Measurements from ENCODE around the gene CCR8.

The CCR8 gene

GRCh38 chr3:39323494-39323893, 6.0 kb upstream of the CCR8 start:
- no peaks in the 10 kb centered on the region for H3K9me3 Mint-ChIP-seq
- no peaks in the 10 kb centered on the region for H3K4me1 Mint-ChIP-seq (ENCODE audit: low read depth)
- no peaks in the 10 kb centered on the region for H3K36me3 Mint-ChIP-seq (ENCODE audit: low read depth)
- no peak overlapping the region for H3K4me3 Mint-ChIP-seq
- intact Hi-C loops (cut with micrococcal nuclease) = no loop called here
- no peaks in the 10 kb centered on the region for H3K27me3 Mint-ChIP-seq
- H3K27ac Mint-ChIP-seq = no peak overlapping the region

GRCh38 chr3:39325236-39325635, 4.3 kb upstream of the CCR8 start:
- no peaks in the 10 kb centered on the region for H3K36me3 Mint-ChIP-seq (ENCODE audit: low read depth)
- intact Hi-C loops (cut with micrococcal nuclease) = no loop called here
- no peaks in the 10 kb centered on the region for H3K4me1 Mint-ChIP-seq (ENCODE audit: low read depth)
- no peak overlapping the region for H3K27ac Mint-ChIP-seq
- H3K27me3 Mint-ChIP-seq = no peaks in the 10 kb centered on the region
- no peaks in the 10 kb centered on the region for H3K9me3 Mint-ChIP-seq
- no peak overlapping the region for H3K4me3 Mint-ChIP-seq

GRCh38 chr3:39327053-39327745, 2.3 kb upstream of the CCR8 start:
- no peak overlapping the region for H3K27ac Mint-ChIP-seq
- H3K36me3 Mint-ChIP-seq (ENCODE audit: low read depth) = no peaks in the 10 kb centered on the region
- no peaks in the 10 kb centered on the region for H3K27me3 Mint-ChIP-seq
- H3K4me3 Mint-ChIP-seq = no peak overlapping the region
- H3K4me1 Mint-ChIP-seq (ENCODE audit: low read depth) = no peaks in the 10 kb centered on the region
- intact Hi-C loops (cut with micrococcal nuclease) = no loop called here
- no peaks in the 10 kb centered on the region for H3K9me3 Mint-ChIP-seq

GRCh38 chr3:39327746-39328349, 1.7 kb upstream of the CCR8 start:
- Mint-ChIP-seq H3K9me3 (no peaks in the 10 kb centered on the region), H3K27me3 (no peaks in the 10 kb centered on the region), H3K4me1 (ENCODE audit: low read depth) (no peaks in the 10 kb centered on the region), H3K27ac (no peak overlapping the region), H3K4me3 (no peak overlapping the region), H3K36me3 (ENCODE audit: low read depth) (no peaks in the 10 kb centered on the region)
- intact Hi-C loops (cut with micrococcal nuclease) = no loop called here

- no peaks in the 10 kb centered on the region for H3K9me3 Mint-ChIP-seq
- H3K27ac Mint-ChIP-seq = no peak overlapping the region
- no peaks in the 10 kb centered on the region for H3K27me3 Mint-ChIP-seq
- no peak overlapping the region for H3K4me3 Mint-ChIP-seq
- H3K36me3 Mint-ChIP-seq (ENCODE audit: low read depth) = no peaks in the 10 kb centered on the region
- no peaks in the 10 kb centered on the region for H3K4me1 Mint-ChIP-seq (ENCODE audit: low read depth)
- intact Hi-C loops (cut with micrococcal nuclease) = no loop called here
Observed at GRCh38 chr3:39330824-39331223, 1.3 kb downstream of the CCR8 start.

GRCh38 chr3:39332525-39332924, 3.0 kb downstream of the CCR8 start:
- H3K4me1 Mint-ChIP-seq (ENCODE audit: low read depth) = no peaks in the 10 kb centered on the region
- H3K27me3 Mint-ChIP-seq = no peaks in the 10 kb centered on the region
- no peaks in the 10 kb centered on the region for H3K9me3 Mint-ChIP-seq
- no peak overlapping the region for H3K4me3 Mint-ChIP-seq
- no peak overlapping the region for H3K27ac Mint-ChIP-seq
- intact Hi-C loops (cut with micrococcal nuclease) = no loop called here
- no peaks in the 10 kb centered on the region for H3K36me3 Mint-ChIP-seq (ENCODE audit: low read depth)

- no peaks in the 10 kb centered on the region for H3K4me1 Mint-ChIP-seq (ENCODE audit: low read depth)
- intact Hi-C loops (cut with micrococcal nuclease) = no loop called here
- no peaks in the 10 kb centered on the region for H3K9me3 Mint-ChIP-seq
- H3K4me3 Mint-ChIP-seq = no peak overlapping the region
- H3K27me3 Mint-ChIP-seq = no peaks in the 10 kb centered on the region
- H3K36me3 Mint-ChIP-seq (ENCODE audit: low read depth) = no peaks in the 10 kb centered on the region
- no peak overlapping the region for H3K27ac Mint-ChIP-seq
Observed at GRCh38 chr3:39333607-39334006, 4.1 kb downstream of the CCR8 start.

- H3K9me3 Mint-ChIP-seq = no peaks in the 10 kb centered on the region
- no peaks in the 10 kb centered on the region for H3K27me3 Mint-ChIP-seq
- no peak overlapping the region for H3K4me3 Mint-ChIP-seq
- H3K27ac Mint-ChIP-seq = no peak overlapping the region
- intact Hi-C loops (cut with micrococcal nuclease) = no loop called here
- H3K36me3 Mint-ChIP-seq (ENCODE audit: low read depth) = no peaks in the 10 kb centered on the region
- no peaks in the 10 kb centered on the region for H3K4me1 Mint-ChIP-seq (ENCODE audit: low read depth)
Observed at GRCh38 chr3:39334205-39334604, 4.7 kb downstream of the CCR8 start.

- intact Hi-C loops (cut with micrococcal nuclease) = no loop called here
- Mint-ChIP-seq H3K27ac (no peak overlapping the region), H3K27me3 (no peaks in the 10 kb centered on the region)
Observed at GRCh38 chr3:39338201-39338600, 8.7 kb downstream of the CCR8 start.

GRCh38 chr3:39339086-39339485, 9.6 kb downstream of the CCR8 start:
- no peaks in the 10 kb centered on the region for H3K36me3 Mint-ChIP-seq (ENCODE audit: low read depth)
- H3K27ac Mint-ChIP-seq = no peak overlapping the region
- H3K4me1 Mint-ChIP-seq (ENCODE audit: low read depth) = no peaks in the 10 kb centered on the region
- H3K9me3 Mint-ChIP-seq = no peaks in the 10 kb centered on the region
- H3K4me3 Mint-ChIP-seq = no peak overlapping the region
- no peaks in the 10 kb centered on the region for H3K27me3 Mint-ChIP-seq
- intact Hi-C loops (cut with micrococcal nuclease) = no loop called here

More at GRCh38 chr3:39338201-39338600, 8.7 kb downstream of the CCR8 start:
- Mint-ChIP-seq H3K4me3 (no peak overlapping the region), H3K9me3 (no peaks in the 10 kb centered on the region), H3K4me1 (ENCODE audit: low read depth) (no peaks in the 10 kb centered on the region), H3K36me3 (ENCODE audit: low read depth) (no peaks in the 10 kb centered on the region)

GRCh38 chr3:39343076-39343717, 13.7 kb downstream of the CCR8 start:
- Mint-ChIP-seq H3K4me3 (no peak overlapping the region), H3K36me3 (ENCODE audit: low read depth) (no peaks in the 10 kb centered on the region), H3K4me1 (ENCODE audit: low read depth) (no peaks in the 10 kb centered on the region), H3K27ac (no peak overlapping the region), H3K27me3 (no peaks in the 10 kb centered on the region), H3K9me3 (no peaks in the 10 kb centered on the region)
- intact Hi-C loops (cut with micrococcal nuclease) = no loop called here

GRCh38 chr3:39343760-39344159, 14.3 kb downstream of the CCR8 start:
- H3K27me3 Mint-ChIP-seq = no peaks in the 10 kb centered on the region
- H3K36me3 Mint-ChIP-seq (ENCODE audit: low read depth) = no peaks in the 10 kb centered on the region
- H3K4me3 Mint-ChIP-seq = no peak overlapping the region
- no peaks in the 10 kb centered on the region for H3K4me1 Mint-ChIP-seq (ENCODE audit: low read depth)
- no peak overlapping the region for H3K27ac Mint-ChIP-seq
- intact Hi-C loops (cut with micrococcal nuclease) = no loop called here
- H3K9me3 Mint-ChIP-seq = no peaks in the 10 kb centered on the region

GRCh38 chr3:39344746-39345344, 15.3 kb downstream of the CCR8 start:
- no peaks in the 10 kb centered on the region for H3K27me3 Mint-ChIP-seq
- no peaks in the 10 kb centered on the region for H3K9me3 Mint-ChIP-seq
- no peaks in the 10 kb centered on the region for H3K4me1 Mint-ChIP-seq (ENCODE audit: low read depth)
- H3K4me3 Mint-ChIP-seq = no peak overlapping the region
- no peak overlapping the region for H3K27ac Mint-ChIP-seq
- intact Hi-C loops (cut with micrococcal nuclease) = no loop called here
- no peaks in the 10 kb centered on the region for H3K36me3 Mint-ChIP-seq (ENCODE audit: low read depth)

- no peaks in the 10 kb centered on the region for H3K27me3 Mint-ChIP-seq
- intact Hi-C loops (cut with micrococcal nuclease) = no loop called here
- H3K36me3 Mint-ChIP-seq (ENCODE audit: low read depth) = no peaks in the 10 kb centered on the region
- no peak overlapping the region for H3K27ac Mint-ChIP-seq
- no peaks in the 10 kb centered on the region for H3K4me1 Mint-ChIP-seq (ENCODE audit: low read depth)
- no peak overlapping the region for H3K4me3 Mint-ChIP-seq
- no peaks in the 10 kb centered on the region for H3K9me3 Mint-ChIP-seq
Observed at GRCh38 chr3:39346785-39347585, 17.5 kb downstream of the CCR8 start.
